ENCODE data around the gene FCGR3B.
"Not testable (repeated sequence)": the region's sequence is repeated elsewhere in the genome, so short reads cannot be mapped to it uniquely, and the experiment has no call there.

FCGR3B gene

DNA sequence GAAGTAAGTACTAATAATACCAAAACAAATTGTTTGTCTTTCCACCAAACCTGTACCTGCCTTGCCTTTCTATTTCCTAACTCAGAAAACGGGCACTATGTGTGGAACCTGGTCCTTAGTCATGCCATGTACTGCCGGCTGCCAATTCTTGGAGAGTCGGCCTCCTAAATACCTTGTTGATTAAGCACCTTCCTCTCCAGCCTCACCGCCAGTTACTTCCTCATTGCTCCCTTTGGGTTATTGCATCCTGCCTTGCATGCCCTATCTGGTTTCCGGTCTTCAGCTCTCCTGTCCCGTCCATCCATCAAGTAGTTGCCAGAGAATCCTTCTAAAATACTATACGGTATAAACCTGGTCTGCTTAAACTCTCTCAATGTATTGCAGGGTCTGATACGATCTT lies 8.9 kb downstream of the FCGR3B start:
- DNase-seq (ENCODE audit: low read depth); H3K4me3 ChIP-seq (ENCODE audit: low read length): not testable (repeated sequence)

DNA sequence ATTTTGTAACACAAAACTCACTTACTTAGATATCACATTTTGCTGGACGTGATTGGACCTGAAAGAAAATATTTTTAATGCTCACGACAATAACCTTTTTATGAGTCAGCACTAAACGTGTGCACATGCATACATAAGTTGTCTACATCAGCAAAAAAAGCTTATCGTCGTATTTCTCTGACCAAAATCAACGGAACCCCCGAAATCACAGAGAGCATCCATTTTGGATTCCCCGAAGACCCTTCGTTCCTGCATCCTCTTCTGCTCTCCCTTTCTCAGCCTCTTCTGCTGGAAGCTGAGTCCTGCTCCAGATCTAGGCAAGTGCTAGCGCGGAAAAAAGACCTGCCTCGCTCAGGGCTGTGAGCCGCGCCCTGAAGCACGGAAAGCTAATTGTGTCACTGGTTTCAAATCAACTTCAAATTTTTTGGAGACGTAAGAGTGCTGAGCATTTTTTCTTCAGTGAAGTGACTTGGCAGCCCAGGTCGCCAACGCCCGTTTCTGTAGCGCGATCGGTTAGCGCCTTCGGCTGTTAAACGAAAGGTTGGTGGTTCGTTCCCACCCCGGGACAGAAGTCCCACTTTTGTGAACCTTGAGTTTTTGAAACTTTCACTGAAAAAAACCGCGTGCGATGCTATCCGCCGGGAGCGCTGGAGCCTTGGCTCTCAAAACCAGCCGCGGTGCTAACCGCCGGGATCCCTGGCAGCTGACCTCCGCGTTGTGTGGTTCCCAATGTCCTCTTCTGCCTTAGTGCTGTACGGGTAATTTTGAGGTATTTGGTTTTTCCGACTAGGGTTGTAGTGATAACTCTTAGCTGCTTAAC lies 9.6 kb downstream of the FCGR3B start:
- peak; percentile 15 for DNase-seq (ENCODE audit: low read depth)
- H3K4me3 ChIP-seq (ENCODE audit: low read length), result peak overlapping the region; percentile 65

DNA sequence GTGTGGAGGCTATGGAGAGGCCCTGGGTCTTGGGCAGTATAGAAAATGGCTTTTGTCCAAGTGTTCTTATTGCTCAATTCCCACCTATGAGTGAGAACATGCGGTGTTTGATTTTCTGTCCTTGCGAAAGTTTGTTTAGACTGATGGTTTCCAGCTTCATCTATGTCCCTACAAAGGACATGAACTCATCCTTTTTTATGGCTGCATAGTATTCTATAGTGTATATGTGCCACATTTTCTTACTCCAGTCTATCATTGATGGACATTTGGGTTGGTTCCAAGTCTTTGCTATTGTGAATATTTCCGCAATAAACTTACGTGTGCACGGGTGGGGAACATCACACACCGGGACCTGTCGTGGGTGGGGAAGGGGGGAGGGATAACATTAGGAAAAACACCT lies 10.6 kb downstream of the FCGR3B start:
- DNase-seq (ENCODE audit: low read depth); H3K4me3 ChIP-seq (ENCODE audit: low read length): not testable (repeated sequence)

DNA sequence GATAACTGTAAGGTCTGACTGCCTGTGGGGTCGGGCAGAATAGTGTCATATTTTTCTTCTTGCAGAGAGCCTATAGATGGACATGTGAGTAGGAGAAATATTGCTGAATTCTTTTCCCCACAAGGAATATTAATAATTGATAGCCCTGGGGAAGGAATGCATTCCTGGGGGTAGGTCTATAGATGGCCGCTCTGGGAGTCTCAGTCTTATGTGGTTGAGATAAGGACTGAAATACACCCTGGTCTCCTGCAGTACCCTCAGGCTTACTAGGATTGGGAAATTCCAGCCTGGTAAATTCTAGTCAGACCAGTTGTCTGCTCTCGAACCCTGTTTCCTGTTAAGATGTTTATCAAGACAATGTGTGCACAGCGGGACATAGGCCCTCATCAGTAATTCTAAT lies 12.5 kb downstream of the FCGR3B start:
- not testable (repeated sequence) for DNase-seq (ENCODE audit: low read depth); H3K4me3 ChIP-seq (ENCODE audit: low read length)

DNA sequence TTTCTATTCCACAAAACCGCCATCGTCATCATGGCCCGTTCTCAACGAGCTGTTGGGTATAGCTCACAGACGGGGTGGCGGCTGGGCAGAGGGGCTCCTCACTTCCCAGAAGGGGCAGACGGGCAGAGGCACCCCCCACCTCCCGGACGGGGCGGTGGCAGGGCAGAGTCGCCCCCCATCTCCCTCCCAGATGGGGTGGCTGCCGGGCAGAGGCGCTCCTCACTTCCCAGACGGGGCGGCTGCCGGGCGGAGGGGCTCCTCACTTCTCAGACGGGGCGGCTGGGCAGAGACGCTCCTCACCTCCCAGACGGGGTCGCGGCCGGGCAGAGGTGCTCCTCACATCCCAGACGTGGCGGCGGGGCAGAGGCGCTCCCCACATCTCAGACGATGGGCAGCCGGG lies 14.6 kb downstream of the FCGR3B start:
- H3K4me3 ChIP-seq (ENCODE audit: low read length); DNase-seq (ENCODE audit: low read depth): not testable (repeated sequence)

DNA sequence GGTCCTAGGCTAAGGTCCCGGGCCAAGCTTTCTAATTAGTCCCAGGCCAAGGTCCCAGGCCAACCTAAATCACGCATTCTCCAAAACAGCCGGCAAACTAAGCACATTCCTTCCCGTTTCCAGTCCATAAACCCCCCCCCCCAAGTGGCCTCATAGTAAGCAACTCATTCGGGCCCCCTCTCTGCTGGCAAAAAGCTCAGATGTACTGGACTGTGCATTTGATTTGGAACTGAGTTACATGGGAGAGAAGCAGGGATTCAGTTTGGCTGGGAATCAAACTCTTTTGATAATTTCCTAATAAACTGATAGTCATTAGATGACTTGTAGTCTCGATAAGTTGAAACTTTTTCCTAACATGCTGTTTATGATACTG lies 17.8 kb downstream of the FCGR3B start:
- DNase-seq (ENCODE audit: low read depth), result not testable (repeated sequence)
- H3K4me3 ChIP-seq (ENCODE audit: low read length), result peak overlapping the region; percentile 57

DNA sequence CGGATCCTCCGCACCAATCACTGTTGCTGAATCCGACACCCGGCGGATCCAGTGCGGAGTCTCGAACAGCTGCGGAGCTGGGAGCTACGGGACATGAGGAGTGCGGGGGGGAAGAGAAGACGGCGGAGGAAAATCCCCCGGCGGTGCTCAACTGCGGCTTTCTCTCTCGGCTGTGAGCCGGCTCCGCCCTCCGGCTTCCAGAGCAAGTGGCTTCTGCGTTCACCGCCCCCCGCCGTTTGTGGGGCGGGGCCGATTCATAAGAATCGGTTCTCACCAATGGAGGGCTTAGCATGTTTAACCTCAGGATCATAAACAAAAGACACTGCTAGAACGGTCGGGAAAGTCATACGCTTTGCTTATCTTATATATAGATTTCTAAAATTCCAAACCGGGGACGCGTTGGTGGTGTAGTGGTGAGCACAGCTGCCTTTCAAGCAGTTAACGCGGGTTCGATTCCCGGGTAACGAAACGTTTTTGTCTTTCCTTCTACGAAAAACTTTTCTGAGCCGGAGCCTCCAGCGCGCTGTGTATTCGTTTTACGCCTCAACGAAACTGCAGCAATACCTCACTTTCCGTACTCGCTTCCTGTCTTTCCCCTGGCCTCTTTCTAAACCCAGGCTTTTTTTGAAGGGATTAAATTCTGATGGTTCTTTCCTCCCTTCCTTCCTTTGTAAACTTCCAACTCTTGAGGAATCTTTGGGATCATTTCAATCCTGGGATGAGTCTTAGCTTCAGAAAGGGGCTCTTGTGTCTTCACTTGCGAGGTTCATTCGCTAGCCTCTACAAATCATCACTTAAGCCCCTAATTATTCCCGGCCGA lies 18.4 kb downstream of the FCGR3B start:
- peak overlapping the region; percentile 57 for H3K4me3 ChIP-seq (ENCODE audit: low read length)
- peak; percentile 82 for DNase-seq (ENCODE audit: low read depth)

DNA sequence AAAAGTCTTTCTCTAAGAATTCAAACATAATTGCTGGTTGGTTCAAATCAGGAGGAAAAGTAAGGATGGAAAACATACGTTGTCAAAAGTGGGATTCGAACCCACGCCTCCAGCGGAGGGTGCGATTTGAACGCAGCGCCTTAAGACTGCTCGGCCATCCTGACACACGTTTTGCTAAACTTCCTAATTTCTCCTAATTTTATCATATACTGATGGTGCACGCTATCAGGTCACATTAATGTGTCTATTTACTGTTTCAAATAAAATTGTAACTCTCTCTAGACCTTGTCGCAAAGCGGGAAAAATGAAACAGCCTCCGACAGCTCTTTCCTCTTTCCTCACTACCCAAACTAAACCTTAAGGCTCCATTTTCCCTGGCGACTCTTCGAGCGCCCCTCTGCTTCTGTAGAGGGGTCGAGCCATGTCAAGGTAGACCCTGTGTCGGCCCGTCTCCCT lies 19.1 kb downstream of the FCGR3B start:
- H3K4me3 ChIP-seq (ENCODE audit: low read length), result peak overlapping the region; percentile 57
- not testable (repeated sequence) for DNase-seq (ENCODE audit: low read depth)

DNA sequence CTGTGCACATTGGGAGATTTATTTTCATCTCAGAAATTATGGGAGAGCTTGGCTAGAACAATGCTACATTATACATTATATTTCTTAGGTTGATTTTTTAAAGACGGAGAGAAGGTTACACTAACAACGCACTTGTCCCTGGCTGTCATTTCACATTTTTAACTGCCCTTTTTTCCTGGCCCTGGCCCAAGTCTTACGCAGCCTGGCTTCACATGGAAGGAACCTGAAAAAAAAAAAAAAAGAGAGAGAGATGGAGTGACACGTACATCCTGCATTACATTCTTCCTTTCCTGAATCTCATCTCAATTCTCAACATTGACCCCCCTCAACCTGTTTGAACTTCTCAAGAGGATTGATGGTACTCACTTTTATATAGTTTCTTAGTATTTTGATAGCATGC lies 20.8 kb downstream of the FCGR3B start:
- not testable (repeated sequence) for H3K4me3 ChIP-seq (ENCODE audit: low read length); DNase-seq (ENCODE audit: low read depth)

DNA sequence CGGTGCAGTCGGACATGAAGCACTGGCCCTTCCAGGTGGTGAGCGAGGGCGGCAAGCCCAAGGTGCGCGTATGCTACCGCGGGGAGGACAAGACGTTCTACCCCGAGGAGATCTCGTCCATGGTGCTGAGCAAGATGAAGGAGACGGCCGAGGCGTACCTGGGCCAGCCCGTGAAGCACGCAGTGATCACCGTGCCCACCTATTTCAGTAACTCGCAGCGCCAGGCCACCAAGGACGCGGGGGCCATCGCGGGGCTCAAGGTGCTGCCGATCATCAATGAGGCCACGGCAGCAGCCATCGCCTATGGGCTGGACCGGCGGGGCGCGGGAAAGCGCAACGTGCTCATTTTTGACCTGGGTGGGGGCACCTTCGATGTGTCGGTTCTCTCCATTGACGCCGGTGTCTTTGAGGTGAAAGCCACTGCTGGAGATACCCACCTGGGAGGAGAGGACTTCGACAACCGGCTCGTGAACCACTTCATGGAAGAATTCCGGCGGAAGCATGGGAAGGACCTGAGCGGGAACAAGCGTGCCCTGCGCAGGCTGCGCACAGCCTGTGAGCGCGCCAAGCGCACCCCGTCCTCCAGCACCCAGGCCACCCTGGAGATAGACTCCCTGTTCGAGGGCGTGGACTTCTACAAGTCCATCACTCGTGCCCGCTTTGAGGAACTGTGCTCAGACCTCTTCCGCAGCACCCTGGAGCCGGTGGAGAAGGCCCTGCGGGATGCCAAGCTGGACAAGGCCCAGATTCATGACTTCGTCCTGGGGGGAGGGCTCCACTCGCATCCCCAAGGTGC lies 24.2 kb downstream of the FCGR3B start:
- H3K4me3 ChIP-seq (ENCODE audit: low read length); DNase-seq (ENCODE audit: low read depth): not testable (repeated sequence)

DNA sequence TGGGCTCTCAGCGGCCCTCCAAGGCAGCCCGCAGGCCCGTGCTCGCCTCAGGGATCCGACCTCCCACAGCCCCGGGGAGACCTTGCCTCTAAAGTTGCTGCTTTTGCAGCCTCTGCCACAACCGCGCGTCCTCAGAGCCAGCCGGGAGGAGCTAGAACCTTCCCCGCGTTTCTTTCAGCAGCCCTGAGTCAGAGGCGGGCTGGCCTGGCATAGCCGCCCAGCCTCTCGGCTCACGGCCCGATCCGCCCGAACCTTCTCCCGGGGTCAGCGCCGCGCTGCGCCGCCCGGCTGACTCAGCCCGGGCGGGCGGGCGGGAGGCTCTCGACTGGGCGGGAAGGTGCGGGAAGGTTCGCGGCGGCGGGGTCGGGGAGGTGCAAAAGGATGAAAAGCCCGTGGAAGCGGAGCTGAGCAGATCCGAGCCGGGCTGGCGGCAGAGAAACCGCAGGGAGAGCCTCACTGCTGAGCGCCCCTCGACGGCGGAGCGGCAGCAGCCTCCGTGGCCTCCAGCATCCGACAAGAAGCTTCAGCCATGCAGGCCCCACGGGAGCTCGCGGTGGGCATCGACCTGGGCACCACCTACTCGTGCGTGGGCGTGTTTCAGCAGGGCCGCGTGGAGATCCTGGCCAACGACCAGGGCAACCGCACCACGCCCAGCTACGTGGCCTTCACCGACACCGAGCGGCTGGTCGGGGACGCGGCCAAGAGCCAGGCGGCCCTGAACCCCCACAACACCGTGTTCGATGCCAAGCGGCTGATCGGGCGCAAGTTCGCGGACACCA lies 25.0 kb downstream of the FCGR3B start:
- H3K4me3 ChIP-seq (ENCODE audit: low read length); DNase-seq (ENCODE audit: low read depth): not testable (repeated sequence)

DNA sequence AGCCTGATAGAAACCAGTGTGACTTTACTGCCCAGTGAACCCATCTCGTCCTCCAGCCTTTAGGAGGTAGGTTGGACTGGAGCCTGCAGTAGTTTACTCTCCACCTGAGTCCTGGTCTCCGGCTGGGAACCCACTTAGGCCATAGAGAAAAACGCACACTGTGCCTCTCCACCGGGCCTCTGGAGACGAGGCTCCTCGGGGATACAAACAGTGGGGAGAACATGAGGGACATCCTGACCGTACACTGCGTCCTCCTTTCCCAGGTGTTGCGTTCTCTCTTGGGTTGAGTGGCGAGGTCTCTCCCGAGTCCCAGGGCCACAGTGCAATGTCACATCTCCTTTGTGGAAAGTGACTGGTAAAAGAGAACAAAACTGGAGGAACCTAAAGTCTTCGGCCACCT lies 26.0 kb downstream of the FCGR3B start:
- DNase-seq (ENCODE audit: low read depth); H3K4me3 ChIP-seq (ENCODE audit: low read length): not testable (repeated sequence)

DNA sequence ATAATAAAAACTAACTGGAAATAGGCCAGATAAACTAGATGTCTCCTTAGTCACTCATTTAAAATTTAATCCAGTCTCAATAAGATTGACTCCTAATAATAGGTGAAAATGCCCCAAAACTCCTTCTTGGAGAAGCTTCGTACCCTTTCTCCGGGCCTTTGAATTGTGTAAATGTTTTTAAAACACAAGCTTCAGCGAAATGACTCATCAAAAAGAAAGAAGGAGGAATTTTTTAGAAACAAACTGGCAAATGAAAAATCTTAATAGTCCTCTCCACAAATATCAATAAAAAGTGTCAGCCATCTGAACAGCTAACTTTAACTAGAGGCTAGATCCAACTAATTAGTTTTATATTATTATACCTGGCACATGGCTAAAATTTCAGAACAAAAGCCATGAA lies 33.9 kb downstream of the FCGR3B start:
- DNase-seq (ENCODE audit: low read depth); H3K4me3 ChIP-seq (ENCODE audit: low read length): not testable (repeated sequence)

DNA sequence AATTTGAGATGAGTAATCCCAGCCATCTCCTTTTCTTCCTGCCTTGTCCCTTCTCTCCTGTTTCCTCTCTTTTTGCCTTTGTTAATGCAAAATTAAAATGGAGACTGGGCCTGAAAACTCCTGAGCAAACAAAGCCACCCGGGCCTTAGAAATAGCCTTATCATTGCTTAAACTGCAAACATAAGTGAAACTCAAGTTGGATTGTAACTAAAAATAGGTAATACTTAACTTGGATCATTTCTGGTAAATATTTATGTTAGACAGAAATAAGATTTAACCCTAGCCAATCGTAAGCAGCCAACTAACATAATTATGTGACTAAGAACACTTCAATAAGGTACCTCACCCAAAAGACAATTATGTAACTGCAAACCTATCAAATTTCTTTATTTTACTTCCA lies 35.4 kb downstream of the FCGR3B start:
- not testable (repeated sequence) for DNase-seq (ENCODE audit: low read depth); H3K4me3 ChIP-seq (ENCODE audit: low read length)

DNA sequence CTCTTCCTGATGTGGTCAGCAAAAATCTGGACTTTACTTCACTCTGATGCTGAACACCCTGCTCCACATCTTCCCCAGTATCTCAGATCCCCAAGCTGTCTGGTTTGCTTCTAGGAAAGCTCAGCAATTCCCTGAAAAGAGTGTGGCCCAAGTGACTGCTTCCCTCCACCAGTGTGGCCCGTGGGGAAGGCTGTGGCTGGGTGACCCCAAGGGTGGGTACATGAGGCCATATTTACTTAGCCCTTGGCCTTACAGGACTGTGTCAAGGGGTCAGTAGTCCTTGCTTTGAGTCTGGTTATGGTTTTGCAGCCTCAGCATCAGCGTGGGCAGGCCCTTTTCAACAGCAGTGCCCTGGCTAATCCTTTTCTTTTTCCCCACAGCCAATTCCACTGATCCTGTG lies 35.8 kb downstream of the FCGR3B start:
- DNase-seq (ENCODE audit: low read depth); H3K4me3 ChIP-seq (ENCODE audit: low read length): not testable (repeated sequence)

DNA sequence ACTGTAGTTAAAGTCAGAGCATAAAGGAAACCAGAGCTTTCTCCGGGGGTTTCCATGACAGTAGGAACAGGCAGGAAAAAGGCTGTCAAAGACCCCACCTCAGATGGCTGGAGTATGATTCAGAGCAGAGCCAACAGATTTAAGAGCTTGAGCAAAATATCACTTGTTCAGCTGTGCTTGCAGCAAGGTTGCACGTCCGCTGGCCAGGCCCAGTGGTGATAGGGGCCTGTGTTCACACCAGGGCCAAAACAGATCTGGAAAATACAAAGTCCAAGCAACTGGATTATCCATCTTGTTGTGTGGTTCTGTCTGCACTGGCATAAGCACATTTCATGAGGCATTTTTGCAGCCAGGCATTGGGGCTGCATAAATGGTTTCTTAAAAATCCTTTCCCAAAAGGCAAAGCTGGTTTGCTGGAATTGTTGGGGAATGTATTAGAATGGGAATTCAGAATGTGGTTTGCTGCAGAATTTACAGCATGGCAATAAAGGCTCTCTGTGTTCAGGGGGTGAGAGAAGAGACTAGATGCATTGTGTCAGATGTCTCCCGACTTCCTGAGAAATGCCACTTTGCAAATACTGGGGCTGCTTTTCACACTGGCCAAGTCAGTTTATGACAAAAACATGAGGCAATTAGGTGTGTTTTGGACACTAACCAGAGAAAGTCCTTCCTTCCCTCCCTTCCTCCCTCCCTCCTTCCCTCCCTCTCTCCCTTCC lies 36.5 kb downstream of the FCGR3B start:
- DNase-seq (ENCODE audit: low read depth); H3K4me3 ChIP-seq (ENCODE audit: low read length): not testable (repeated sequence)

DNA sequence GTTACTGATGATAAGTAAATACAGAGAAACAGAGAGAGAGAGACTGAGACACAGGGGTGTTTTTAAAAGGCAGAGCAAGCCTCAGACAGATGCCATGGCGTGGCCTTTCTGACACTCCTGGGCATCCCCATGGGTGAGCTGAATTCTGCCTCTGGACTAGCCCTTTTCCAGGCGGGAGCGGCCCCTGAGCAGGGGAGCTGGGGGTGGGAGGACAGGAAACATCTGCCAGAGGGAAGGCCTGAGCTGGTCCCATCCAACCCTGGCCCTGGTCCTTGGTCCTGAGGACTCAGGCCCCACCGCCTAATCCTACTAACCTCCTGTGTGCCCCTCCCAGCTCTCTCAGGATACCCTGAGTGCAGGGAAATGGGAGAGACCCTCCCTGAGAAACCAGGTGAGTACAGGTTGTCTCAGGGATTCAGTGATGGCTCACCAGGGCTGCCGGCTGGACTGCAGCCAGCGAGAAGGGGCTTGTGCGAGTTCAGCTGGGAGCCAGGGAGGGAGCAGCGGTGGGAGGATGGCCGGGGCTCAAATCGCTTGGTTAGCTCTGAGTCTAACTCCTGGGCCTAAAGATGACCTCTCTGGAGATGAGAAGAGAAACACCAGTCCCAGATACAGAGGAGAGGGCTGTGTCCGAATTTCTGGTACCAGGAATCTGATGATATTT lies 37.8 kb downstream of the FCGR3B start:
- DNase-seq (ENCODE audit: low read depth); H3K4me3 ChIP-seq (ENCODE audit: low read length): not testable (repeated sequence)

DNA sequence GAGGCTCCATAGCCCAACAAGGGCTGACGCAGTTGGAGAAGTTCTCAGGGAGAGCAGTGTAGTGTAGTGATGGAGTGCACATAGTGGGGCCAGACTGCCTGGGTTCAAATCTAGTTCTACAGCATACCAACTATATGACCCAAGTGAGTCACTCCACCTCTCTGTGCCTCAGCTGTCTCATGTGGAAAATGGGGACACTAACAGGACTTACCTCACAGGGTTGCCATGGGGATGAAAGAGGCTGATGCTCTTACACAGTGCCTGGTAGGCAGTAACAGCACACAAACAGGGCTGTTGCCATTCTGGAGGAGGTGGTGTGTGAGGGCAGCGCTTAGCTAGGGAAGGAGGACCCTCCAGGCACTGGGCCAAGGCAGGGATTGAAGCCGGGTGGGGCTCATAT lies 38.4 kb downstream of the FCGR3B start:
- H3K4me3 ChIP-seq (ENCODE audit: low read length); DNase-seq (ENCODE audit: low read depth): not testable (repeated sequence)
